GM06990 (cell line): ENCODE measurements around the gene KRTAP1-1.
"Not testable (repeated sequence)": the region's sequence is repeated elsewhere in the genome, so short reads cannot be mapped to it uniquely, and the experiment has no call there.

ENCODE experiments used
- DNase-seq: peaks from one replicate; pipeline ENCODE4 v3.0.0-alpha.2; 2011; ENCODE audit not compliant: insufficient read length; ENCODE audit errors: extremely low read depth
- H3K27me3 ChIP-seq: replicated peaks from 2 replicates; pipeline ENCODE4 v1.6.0; 2011; ENCODE audit warnings: low read length; ENCODE audit not compliant: control insufficient read depth, insufficient read depth
- H3K36me3 ChIP-seq: 2 replicates; pipeline ENCODE4 v1.5.1; 2011; ENCODE audit warnings: low read length; ENCODE audit not compliant: control insufficient read depth, insufficient read depth
- H3K4me3 ChIP-seq: replicated peaks from 2 replicates; pipeline ENCODE4 v1.5.1; 2011; ENCODE audit warnings: low read depth, mild to moderate bottlenecking, control low read depth, low read length
- TF ChIP-seq, protein P1 (sequence below): IDR thresholded peaks from 2 replicates; pipeline ENCODE4 v1.5.1; 2011; ENCODE audit warnings: low read length, control low read depth, mild to moderate bottlenecking, inconsistent platforms; ENCODE audit not compliant: insufficient read depth, poor library complexity, severe bottlenecking

Gene KRTAP1-1

DNA sequence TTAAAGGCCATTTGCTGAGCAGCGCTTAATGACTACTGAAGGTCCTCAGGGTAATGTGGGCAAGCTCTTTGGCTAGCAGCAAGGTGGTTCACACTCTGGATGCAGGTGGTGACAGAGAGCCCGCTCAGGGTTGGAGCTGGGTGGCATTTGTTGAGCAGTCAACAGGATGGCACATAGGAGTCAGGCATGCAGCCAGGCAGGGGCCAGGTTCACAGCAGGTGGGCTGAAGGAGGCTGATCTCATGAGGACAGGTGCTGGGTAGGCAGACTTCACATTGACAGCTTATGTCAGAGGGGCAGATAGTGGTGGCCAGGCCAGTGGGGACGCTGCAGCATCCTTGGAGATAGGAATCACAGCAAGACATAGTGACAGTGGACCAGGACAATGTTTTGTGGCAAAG lies 36.9 kb downstream of the KRTAP1-1 start:
- TF ChIP-seq, protein P1, sequence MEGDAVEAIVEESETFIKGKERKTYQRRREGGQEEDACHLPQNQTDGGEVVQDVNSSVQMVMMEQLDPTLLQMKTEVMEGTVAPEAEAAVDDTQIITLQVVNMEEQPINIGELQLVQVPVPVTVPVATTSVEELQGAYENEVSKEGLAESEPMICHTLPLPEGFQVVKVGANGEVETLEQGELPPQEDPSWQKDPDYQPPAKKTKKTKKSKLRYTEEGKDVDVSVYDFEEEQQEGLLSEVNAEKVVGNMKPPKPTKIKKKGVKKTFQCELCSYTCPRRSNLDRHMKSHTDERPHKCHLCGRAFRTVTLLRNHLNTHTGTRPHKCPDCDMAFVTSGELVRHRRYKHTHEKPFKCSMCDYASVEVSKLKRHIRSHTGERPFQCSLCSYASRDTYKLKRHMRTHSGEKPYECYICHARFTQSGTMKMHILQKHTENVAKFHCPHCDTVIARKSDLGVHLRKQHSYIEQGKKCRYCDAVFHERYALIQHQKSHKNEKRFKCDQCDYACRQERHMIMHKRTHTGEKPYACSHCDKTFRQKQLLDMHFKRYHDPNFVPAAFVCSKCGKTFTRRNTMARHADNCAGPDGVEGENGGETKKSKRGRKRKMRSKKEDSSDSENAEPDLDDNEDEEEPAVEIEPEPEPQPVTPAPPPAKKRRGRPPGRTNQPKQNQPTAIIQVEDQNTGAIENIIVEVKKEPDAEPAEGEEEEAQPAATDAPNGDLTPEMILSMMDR, result no peak
- no peaks in the 10 kb centered on the region; the same call in 1 of the 2 replicates for H3K27me3 ChIP-seq

DNA sequence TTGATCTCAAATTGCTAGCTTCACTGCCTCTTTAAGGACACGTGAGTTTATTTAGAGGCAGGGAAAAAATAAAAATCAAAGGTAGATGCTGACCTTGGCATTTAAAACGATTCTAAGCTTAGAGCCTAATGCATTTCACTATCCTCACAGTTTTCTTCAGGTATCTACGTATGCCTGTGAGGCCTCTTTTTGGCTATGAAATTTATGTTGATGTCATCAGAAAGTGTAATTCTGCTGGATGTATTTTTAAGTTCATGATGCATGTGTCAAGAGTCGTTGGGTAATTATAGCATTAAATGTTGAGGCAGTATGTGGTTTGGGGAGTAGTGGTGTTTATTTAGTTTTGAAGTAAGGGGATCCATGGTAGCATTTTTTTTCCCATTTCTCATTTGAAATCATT lies 37.3 kb downstream of the KRTAP1-1 start:
- no peak for DNase-seq
- TF ChIP-seq, protein P1, result no peak
- no peaks in the 10 kb centered on the region; the same call in 1 of the 2 replicates for H3K27me3 ChIP-seq
- no peaks in the 10 kb centered on the region for H3K36me3 ChIP-seq
- no peak overlapping the region for H3K4me3 ChIP-seq

More for the DNA sequence above, 36.9 kb downstream of the KRTAP1-1 start:
- no peak for DNase-seq
- H3K36me3 ChIP-seq, result no peaks in the 10 kb centered on the region
- no peak overlapping the region for H3K4me3 ChIP-seq

GRCh38 chr17:41002814-41003213 lies 38.4 kb downstream of the KRTAP1-1 start:
- TF ChIP-seq, protein P1, result no peak
- no peak for DNase-seq
- no peaks in the 10 kb centered on the region for H3K36me3 ChIP-seq
- no peak overlapping the region for H3K4me3 ChIP-seq
- H3K27me3 ChIP-seq, result no peaks in the 10 kb centered on the region; the same call in 1 of the 2 replicates

- DNase-seq, result no peak
- Histone ChIP-seq H3K36me3 (no peaks in the 10 kb centered on the region), H3K4me3 (no peak overlapping the region), H3K27me3 (no peaks in the 10 kb centered on the region; the same call in 1 of the 2 replicates)
- TF ChIP-seq, protein P1, result no peak
These were observed 39.5 kb downstream of the KRTAP1-1 start for GRCh38 chr17:41001795-41002194.

- not testable (repeated sequence) for H3K4me3 ChIP-seq, H3K27me3 ChIP-seq, DNase-seq, H3K36me3 ChIP-seq
These were observed 41.7 kb downstream of the KRTAP1-1 start, which contains the start of gene KRTAP3-2 for GRCh38 chr17:40999563-40999962. TSS of gene KRTAP3-2 (minus strand) at chr17:40999906. CDS start at chr17:40999853, 53 bp downstream.

DNA sequence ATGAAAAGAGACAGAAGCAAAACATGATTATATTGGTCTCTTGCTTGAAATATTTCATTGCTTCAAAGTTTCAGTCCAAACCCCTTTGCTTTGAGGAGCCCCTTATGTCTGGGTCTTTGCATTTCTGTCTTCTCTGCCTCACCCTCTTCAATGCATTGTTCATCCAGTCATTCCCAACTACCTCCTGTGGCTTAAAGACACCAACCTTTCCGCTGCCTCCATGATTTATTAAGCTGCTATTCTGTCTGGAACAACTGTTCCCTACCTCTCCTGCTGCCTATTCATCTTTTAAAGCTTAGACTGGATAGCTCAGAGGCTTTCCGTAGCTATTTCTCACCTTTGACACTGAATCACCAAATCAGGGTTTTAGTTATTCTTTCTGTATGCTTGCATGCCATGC lies 43.9 kb downstream of the KRTAP1-1 start:
- TF ChIP-seq, protein P1, result no peak
- Histone ChIP-seq H3K27me3 (no peaks in the 10 kb centered on the region), H3K36me3 (no peaks in the 10 kb centered on the region), H3K4me3 (no peak overlapping the region)
- DNase-seq, result no peak
